Nephron (organoid): ENCODE data around the gene SEMA3A.

Experiments
- H3K27ac Mint-ChIP-seq, 3 experiments: 2 replicates each; pipeline ENCODE4 v1.8.0; 2020; ENCODE audit warnings: mixed read lengths in 3 of 3, mild to moderate bottlenecking in 2 of 3, moderate library complexity in 1 of 3
- H3K27me3 Mint-ChIP-seq: 2 replicates; pipeline ENCODE4 v1.8.0; 2021; ENCODE audit warnings: low read depth, mild to moderate bottlenecking, moderate library complexity, mixed read lengths
- H3K36me3 Mint-ChIP-seq: 2 replicates; pipeline ENCODE4 v1.8.0; 2020; ENCODE audit warnings: low read depth, mixed read lengths
- H3K4me1 Mint-ChIP-seq: 2 replicates; pipeline ENCODE4 v1.8.0; 2020; ENCODE audit warnings: mixed read lengths
- H3K4me3 Mint-ChIP-seq, 3 experiments: 2 replicates each; pipeline ENCODE4 v1.8.0; 2020; ENCODE audit warnings: mild to moderate bottlenecking in 3 of 3, mixed read lengths in 3 of 3, moderate library complexity in 2 of 3
- H3K9me3 Mint-ChIP-seq: 2 replicates; pipeline ENCODE4 v1.8.0; 2020; ENCODE audit warnings: mixed read lengths
- CTCF ChIP-seq, 3 experiments: fragments of 200-600 bp; sonication (generic); IDR thresholded peaks; one replicate each; pipeline ENCODE4 v1.5.0; 2021; ENCODE audit warnings: antibody characterized with exemption in 3 of 3; ENCODE audit not compliant: unreplicated experiment in 3 of 3

SEMA3A gene

DNA sequence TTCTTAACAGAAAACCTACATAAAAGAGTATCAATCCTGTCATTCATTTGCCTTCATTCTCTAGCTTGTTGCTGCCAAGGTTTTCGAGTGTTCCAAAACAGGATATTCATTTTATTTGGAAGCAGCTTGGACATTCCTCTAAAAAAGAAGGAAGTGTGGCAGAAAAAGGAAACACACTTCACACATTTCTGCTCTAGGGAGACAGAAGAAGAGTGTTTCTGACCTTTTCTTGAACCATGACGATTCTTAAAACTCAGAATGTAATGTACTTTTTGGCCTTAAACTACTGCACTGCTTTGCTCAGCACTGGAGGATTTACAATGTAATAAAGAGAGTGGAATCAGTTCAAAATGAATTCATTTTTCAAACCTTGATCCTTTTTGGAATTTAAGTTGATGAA is 81.3 kb downstream of the SEMA3A start:
- Mint-ChIP-seq H3K4me1 (peaks cover 32% of the 10 kb centered on the region), H3K27me3 (no peaks in the 10 kb centered on the region), H3K9me3 (no peaks in the 10 kb centered on the region)

GRCh38 chr7:84112771-84113170 is 81.8 kb downstream of the SEMA3A start:
- peak overlapping the region in 1 of 3 experiments; percentile 9 for H3K4me3 Mint-ChIP-seq
- H3K9me3 Mint-ChIP-seq, result no peaks in the 10 kb centered on the region
- TF ChIP-seq CTCF (IDR thresholded peaks at IDR 0.05; ENCODE audit: unreplicated experiment in 3 of 3), result no peak
- H3K27me3 Mint-ChIP-seq, result no peaks in the 10 kb centered on the region
- H3K27ac Mint-ChIP-seq, result peak overlapping the region; percentile 43 to 90 (median 88)
- H3K4me1 Mint-ChIP-seq, result peaks cover 32% of the 10 kb centered on the region
- peaks cover 18% of the 10 kb centered on the region for H3K36me3 Mint-ChIP-seq

More for the DNA sequence above, 81.3 kb downstream of the SEMA3A start:
- Mint-ChIP-seq H3K27ac (peak overlapping the region; percentile 43 to 90 (median 88)), H3K36me3 (peaks cover 14% of the 10 kb centered on the region), H3K4me3 (peak overlapping the region in 1 of 3 experiments; percentile 9)
- no peak for TF ChIP-seq CTCF (IDR thresholded peaks at IDR 0.05; ENCODE audit: unreplicated experiment in 3 of 3)

DNA sequence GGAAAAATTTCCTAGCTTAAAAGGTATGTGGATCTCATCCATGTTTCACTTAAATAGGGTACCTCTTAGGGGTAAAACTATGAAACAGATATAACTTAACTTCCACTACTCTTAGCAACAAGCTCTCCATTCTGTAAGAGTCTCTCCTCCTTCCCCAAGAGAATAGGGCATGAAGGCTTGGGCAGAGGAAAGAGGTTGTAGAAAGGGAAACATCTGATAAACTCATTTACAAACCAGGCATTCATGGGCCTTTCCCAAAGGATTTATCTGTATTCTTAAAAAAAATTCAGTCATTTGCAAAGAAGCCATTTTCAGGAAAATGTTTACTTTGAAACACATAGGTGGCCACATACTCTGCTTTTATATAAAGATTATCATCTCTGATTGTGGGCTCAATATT is 82.7 kb downstream of the SEMA3A start:
- H3K4me3 Mint-ChIP-seq, result no peak overlapping the region
- no peaks in the 10 kb centered on the region for H3K9me3 Mint-ChIP-seq
- TF ChIP-seq CTCF (IDR thresholded peaks at IDR 0.05; ENCODE audit: unreplicated experiment in 3 of 3), result no peak
- H3K36me3 Mint-ChIP-seq, result peaks cover 21% of the 10 kb centered on the region
- peaks cover 32% of the 10 kb centered on the region for H3K4me1 Mint-ChIP-seq
- peak overlapping the region in 2 of 3 experiments; percentile 57 to 61 for H3K27ac Mint-ChIP-seq
- H3K27me3 Mint-ChIP-seq, result no peaks in the 10 kb centered on the region

DNA sequence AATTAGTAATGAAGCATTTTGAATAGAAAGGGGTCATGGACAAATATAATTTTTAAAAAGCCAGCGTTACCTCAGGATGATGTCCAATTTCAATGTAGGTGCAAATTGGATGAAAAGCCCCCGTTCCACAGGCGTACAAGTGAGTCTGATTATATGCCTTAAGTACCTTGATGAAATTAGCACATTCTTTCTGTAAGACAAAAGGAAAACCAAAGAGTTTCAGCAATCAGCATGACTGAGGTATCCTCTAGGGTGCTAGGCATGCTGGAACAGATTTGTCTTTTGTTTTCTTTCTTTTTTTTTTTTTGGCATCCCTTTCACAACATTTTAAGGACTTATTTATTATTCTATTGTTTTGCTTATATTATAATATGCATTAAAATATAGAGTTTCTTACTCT is 84.2 kb downstream of the SEMA3A start:
- Mint-ChIP-seq H3K36me3 (peaks cover 21% of the 10 kb centered on the region), H3K9me3 (no peaks in the 10 kb centered on the region), H3K4me1 (peaks cover 44% of the 10 kb centered on the region), H3K27ac (peak overlapping the region in 1 of 3 experiments; percentile 46), H3K27me3 (no peaks in the 10 kb centered on the region), H3K4me3 (no peak overlapping the region)
- no peak for TF ChIP-seq CTCF (IDR thresholded peaks at IDR 0.05; ENCODE audit: unreplicated experiment in 3 of 3)

- Mint-ChIP-seq H3K4me3 (no peak overlapping the region), H3K9me3 (no peaks in the 10 kb centered on the region), H3K27ac (no peak overlapping the region), H3K27me3 (no peaks in the 10 kb centered on the region), H3K36me3 (peaks cover 21% of the 10 kb centered on the region), H3K4me1 (peaks cover 37% of the 10 kb centered on the region)
- TF ChIP-seq CTCF (IDR thresholded peaks at IDR 0.05; ENCODE audit: unreplicated experiment in 3 of 3), result no peak
Observed at GRCh38 chr7:84108787-84109186, 85.8 kb downstream of the SEMA3A start.

GRCh38 chr7:84108119-84108518 is 86.5 kb downstream of the SEMA3A start:
- no peak overlapping the region for H3K4me3 Mint-ChIP-seq
- H3K27me3 Mint-ChIP-seq, result no peaks in the 10 kb centered on the region
- H3K4me1 Mint-ChIP-seq, result peaks cover 30% of the 10 kb centered on the region
- peak overlapping the region in 1 of 3 experiments; percentile 32 for H3K27ac Mint-ChIP-seq
- H3K36me3 Mint-ChIP-seq, result peaks cover 21% of the 10 kb centered on the region
- no peak for TF ChIP-seq CTCF (IDR thresholded peaks at IDR 0.05; ENCODE audit: unreplicated experiment in 3 of 3)
- no peaks in the 10 kb centered on the region for H3K9me3 Mint-ChIP-seq
